Measurements from ENCODE around the gene SLC38A10. TPM values are rescaled to one million over a fixed set of nuclear protein-coding genes. Genes with fewer than 3 reads are reported as not detected.

SLC38A10 gene
- total RNA-seq, 1 experiment from 2014 or later, result 109 TPM

- Histone ChIP-seq H3K27ac (ENCODE audit: low read depth, low read length) (no peak overlapping the region), H3K4me2 (ENCODE audit: low read length) (no peak overlapping the region), H2AFZ (ENCODE audit: low read depth, low read length, poor library complexity, severe bottlenecking) (no peak overlapping the region), H3K27me3 (ENCODE audit: insufficient read depth, low read length) (no peaks in the 10 kb centered on the region), H3K9me2 (ENCODE audit: insufficient read depth) (no peaks in the 10 kb centered on the region), H3K4me1 (ENCODE audit: control insufficient read depth in 1 of 2, insufficient read depth in 2 of 2, low read length in 2 of 2) (peaks cover 53 to 70% of the 10 kb centered on the region in 2 experiments), H4K20me1 (ENCODE audit: insufficient read depth) (no peaks in the 10 kb centered on the region), H3K36me3 (ENCODE audit: control insufficient read depth in 1 of 2, insufficient read depth in 2 of 2, low read length in 2 of 2) (no peaks in the 10 kb centered on the region), H3K9me3 (ENCODE audit: control insufficient read depth in 1 of 2, insufficient read depth in 1 of 2, low read depth in 1 of 2, low read length in 2 of 2) (no peaks in the 10 kb centered on the region), H3K79me2 (ENCODE audit: insufficient read depth, low read length) (peaks cover 3% of the 10 kb centered on the region; the same call in 1 of the 2 replicates), H3K4me3 (replicated peaks in 1 of 2; ENCODE audit: low read depth in 1 of 2, low read length in 2 of 2) (no peak overlapping the region), H3K9ac (ENCODE audit: low read length) (no peak overlapping the region)
- ChIA-PET CTCF (interaction anchor here (2.0 kb wide), 1 partner anchor 14 kb away, joined by 4 read pairs; no protein-coding TSS in a partner anchor), RAD21 (ENCODE audit: low non-redundant PET in 1 of 2, low total read pairs in 2 of 2, uncharacterized antibody in 2 of 2, unreplicated experiment in 2 of 2) (no interaction called here), POLR2A (interaction anchor here (1.5 to 1.8 kb wide), 2 partner anchors 20 to 43 kb away, joined by 4 to 5 read pairs; no protein-coding TSS in a partner anchor)
- DNase-seq (ENCODE audit: low read depth, low spot score) (no peak), ATAC-seq (no peak)
- no TSS peak for BruUV-seq (replicated peaks)
- intact Hi-C loops (cut with micrococcal nuclease), result no loop called here
- TF ChIP-seq ZFX (IDR thresholded peaks at IDR 0.05) (no peak), EZH2phosphoT487 (IDR thresholded peaks at IDR 0.05; ENCODE audit: borderline replicate concordance) (no peak), CEBPB (IDR thresholded peaks at IDR 0.05; ENCODE audit: low read depth) (no peak), JUND (IDR thresholded peaks at IDR 0.05) (no peak), ATF3 (IDR thresholded peaks at IDR 0.05) (no peak), ZNF274 (IDR thresholded peaks at IDR 0.05; ENCODE audit: low read depth, low read length) (no peak), RAD21 (IDR thresholded peaks at IDR 0.05; ENCODE audit: low read depth) (no peak), YY1 (IDR thresholded peaks at IDR 0.05; ENCODE audit: extremely low read depth, insufficient replicate concordance, low read depth, low read length) (no peak), CBX3 (IDR thresholded peaks at IDR 0.05; ENCODE audit: low read depth) (no peak)
- TF ChIP-seq, protein P1, sequence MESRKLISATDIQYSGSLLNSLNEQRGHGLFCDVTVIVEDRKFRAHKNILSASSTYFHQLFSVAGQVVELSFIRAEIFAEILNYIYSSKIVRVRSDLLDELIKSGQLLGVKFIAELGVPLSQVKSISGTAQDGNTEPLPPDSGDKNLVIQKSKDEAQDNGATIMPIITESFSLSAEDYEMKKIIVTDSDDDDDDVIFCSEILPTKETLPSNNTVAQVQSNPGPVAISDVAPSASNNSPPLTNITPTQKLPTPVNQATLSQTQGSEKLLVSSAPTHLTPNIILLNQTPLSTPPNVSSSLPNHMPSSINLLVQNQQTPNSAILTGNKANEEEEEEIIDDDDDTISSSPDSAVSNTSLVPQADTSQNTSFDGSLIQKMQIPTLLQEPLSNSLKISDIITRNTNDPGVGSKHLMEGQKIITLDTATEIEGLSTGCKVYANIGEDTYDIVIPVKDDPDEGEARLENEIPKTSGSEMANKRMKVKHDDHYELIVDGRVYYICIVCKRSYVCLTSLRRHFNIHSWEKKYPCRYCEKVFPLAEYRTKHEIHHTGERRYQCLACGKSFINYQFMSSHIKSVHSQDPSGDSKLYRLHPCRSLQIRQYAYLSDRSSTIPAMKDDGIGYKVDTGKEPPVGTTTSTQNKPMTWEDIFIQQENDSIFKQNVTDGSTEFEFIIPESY (IDR thresholded peaks at IDR 0.05; ENCODE audit: extremely low read depth, insufficient replicate concordance, low read length), result no peak
- TF ChIP-seq, protein P2, sequence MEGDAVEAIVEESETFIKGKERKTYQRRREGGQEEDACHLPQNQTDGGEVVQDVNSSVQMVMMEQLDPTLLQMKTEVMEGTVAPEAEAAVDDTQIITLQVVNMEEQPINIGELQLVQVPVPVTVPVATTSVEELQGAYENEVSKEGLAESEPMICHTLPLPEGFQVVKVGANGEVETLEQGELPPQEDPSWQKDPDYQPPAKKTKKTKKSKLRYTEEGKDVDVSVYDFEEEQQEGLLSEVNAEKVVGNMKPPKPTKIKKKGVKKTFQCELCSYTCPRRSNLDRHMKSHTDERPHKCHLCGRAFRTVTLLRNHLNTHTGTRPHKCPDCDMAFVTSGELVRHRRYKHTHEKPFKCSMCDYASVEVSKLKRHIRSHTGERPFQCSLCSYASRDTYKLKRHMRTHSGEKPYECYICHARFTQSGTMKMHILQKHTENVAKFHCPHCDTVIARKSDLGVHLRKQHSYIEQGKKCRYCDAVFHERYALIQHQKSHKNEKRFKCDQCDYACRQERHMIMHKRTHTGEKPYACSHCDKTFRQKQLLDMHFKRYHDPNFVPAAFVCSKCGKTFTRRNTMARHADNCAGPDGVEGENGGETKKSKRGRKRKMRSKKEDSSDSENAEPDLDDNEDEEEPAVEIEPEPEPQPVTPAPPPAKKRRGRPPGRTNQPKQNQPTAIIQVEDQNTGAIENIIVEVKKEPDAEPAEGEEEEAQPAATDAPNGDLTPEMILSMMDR (IDR thresholded peaks at IDR 0.05 in 2 of 3, conservative IDR thresholded peaks at IDR 0.05 in 1 of 3; ENCODE audit: borderline replicate concordance in 1 of 3, insufficient read depth in 1 of 3, low read depth in 2 of 3, low read length in 2 of 3), result no peak
These were observed 41.3 kb upstream of the SLC38A10 start for GRCh38 chr17:81336296-81336929.
